Gastroesophageal sphincter (tissue), 3 donors: Measurements from ENCODE around the gene ROCK2.

Experiments used
- EP300 ChIP-seq: sonication (generic); formaldehyde crosslinking; IDR thresholded peaks from one replicate; pipeline ENCODE4 v1.6.1; 2017; ENCODE audit warnings: antibody characterized with exemption, mild to moderate bottlenecking
- POLR2A ChIP-seq, 2 donors: fragments of 450-650 bp; IDR thresholded peaks; one replicate each; pipeline ENCODE4 v1.6.1; 2017; ENCODE audit warnings: antibody characterized with exemption in 2 of 2, mild to moderate bottlenecking in 2 of 2, moderate library complexity in 1 of 2
- TF ChIP-seq, protein P1 (sequence below), 4 experiments: fragments of 200-600 bp in 2 of 4; fragments of 450-650 bp in 2 of 4; sonication (generic) in 1 of 4; IDR thresholded peaks; one replicate each; pipeline ENCODE4 v1.5.1; 2017 to 2019; ENCODE audit warnings: antibody characterized with exemption in 4 of 4, mild to moderate bottlenecking in 2 of 4, moderate library complexity in 2 of 4

DNA sequence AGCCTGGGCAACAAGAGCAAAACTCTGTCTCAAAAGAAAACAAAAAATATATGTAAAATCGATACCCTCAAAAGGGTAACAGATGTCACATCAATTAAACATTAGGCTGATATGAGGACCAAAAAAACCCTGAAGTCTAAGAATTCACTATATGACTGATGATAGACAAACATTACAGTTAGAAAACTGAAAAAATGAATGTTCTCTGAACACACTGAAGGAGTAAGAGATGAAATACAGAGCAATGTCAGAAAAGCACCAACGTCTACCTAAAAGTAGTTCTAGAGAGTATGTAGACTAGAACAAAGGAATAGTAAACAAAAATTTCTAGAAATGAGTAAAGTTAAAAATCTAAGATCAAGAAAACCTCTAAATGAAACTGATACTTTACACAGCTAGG lies 107.3 kb downstream of the ROCK2 start:
- TF ChIP-seq, protein P1, sequence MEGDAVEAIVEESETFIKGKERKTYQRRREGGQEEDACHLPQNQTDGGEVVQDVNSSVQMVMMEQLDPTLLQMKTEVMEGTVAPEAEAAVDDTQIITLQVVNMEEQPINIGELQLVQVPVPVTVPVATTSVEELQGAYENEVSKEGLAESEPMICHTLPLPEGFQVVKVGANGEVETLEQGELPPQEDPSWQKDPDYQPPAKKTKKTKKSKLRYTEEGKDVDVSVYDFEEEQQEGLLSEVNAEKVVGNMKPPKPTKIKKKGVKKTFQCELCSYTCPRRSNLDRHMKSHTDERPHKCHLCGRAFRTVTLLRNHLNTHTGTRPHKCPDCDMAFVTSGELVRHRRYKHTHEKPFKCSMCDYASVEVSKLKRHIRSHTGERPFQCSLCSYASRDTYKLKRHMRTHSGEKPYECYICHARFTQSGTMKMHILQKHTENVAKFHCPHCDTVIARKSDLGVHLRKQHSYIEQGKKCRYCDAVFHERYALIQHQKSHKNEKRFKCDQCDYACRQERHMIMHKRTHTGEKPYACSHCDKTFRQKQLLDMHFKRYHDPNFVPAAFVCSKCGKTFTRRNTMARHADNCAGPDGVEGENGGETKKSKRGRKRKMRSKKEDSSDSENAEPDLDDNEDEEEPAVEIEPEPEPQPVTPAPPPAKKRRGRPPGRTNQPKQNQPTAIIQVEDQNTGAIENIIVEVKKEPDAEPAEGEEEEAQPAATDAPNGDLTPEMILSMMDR (IDR thresholded peaks at IDR 0.05): no peak
- no peak for TF ChIP-seq EP300
- TF ChIP-seq POLR2A (IDR thresholded peaks at IDR 0.05): no peak
